Smooth muscle cell (in vitro differentiated cells): ENCODE results near the gene PPP5C. TPM values are rescaled to one million over a fixed set of nuclear protein-coding genes. Genes with fewer than 3 reads are reported as not detected.

Experiments used
- DNase-seq: peaks from one replicate; lab custom pipeline; 2025; ENCODE audit not compliant: unreplicated experiment; lab: John Stamatoyannopoulos, UW
- H2AFZ ChIP-seq: fragments of 200-600 bp; sonication (generic); 2 replicates; pipeline ENCODE4 v1.6.0; 2016; ENCODE audit warnings: antibody characterized with exemption, low read depth, mild to moderate bottlenecking
- H3F3A ChIP-seq: fragments of 200-600 bp; sonication (generic); 2 replicates; pipeline ENCODE4 v1.6.0; 2017; ENCODE audit warnings: antibody characterized with exemption, low read depth
- H3K27ac ChIP-seq: fragments of 200-600 bp; sonication (generic); 2 replicates; pipeline ENCODE4 v1.5.1; 2016; ENCODE audit warnings: low read depth, mild to moderate bottlenecking
- H3K27me3 ChIP-seq: fragments of 200-600 bp; sonication (generic); 2 replicates; pipeline ENCODE4 v1.6.1; 2016; ENCODE audit warnings: low read depth, mild to moderate bottlenecking
- H3K36me3 ChIP-seq: fragments of 200-600 bp; sonication (generic); 2 replicates; pipeline ENCODE4 v1.5.1; 2016; ENCODE audit warnings: low read depth
- H3K4me1 ChIP-seq: fragments of 200-600 bp; sonication (generic); 2 replicates; pipeline ENCODE4 v1.5.1; 2016; ENCODE audit warnings: low read depth
- H3K4me2 ChIP-seq: fragments of 200-600 bp; sonication (generic); 2 replicates; pipeline ENCODE4 v1.6.0; 2016; ENCODE audit warnings: mild to moderate bottlenecking
- H3K4me3 ChIP-seq: fragments of 200-600 bp; sonication (generic); 2 replicates; pipeline ENCODE4 v1.5.1; 2016; ENCODE audit warnings: mild to moderate bottlenecking
- H3K79me2 ChIP-seq: fragments of 200-600 bp; sonication (generic); 2 replicates; pipeline ENCODE4 v1.6.0; 2016; ENCODE audit warnings: low read depth, mild to moderate bottlenecking
- H3K9ac ChIP-seq: fragments of 200-600 bp; sonication (generic); 2 replicates; pipeline ENCODE4 v1.6.0; 2016; ENCODE audit warnings: low read depth
- H3K9me3 ChIP-seq: fragments of 200-600 bp; sonication (generic); replicated peaks from 2 replicates; pipeline ENCODE4 v1.5.1; 2016; ENCODE audit warnings: low read depth
- H4K20me1 ChIP-seq: fragments of 200-600 bp; sonication (generic); 2 replicates; pipeline ENCODE4 v1.6.0; 2016; ENCODE audit warnings: low read depth
- CTCF ChIP-seq: fragments of 200-600 bp; sonication (generic); IDR thresholded peaks from 2 replicates; pipeline ENCODE4 v1.5.1; 2017; ENCODE audit warnings: borderline replicate concordance, mild to moderate bottlenecking, antibody characterized with exemption; ENCODE audit not compliant: insufficient read depth, poor library complexity, severe bottlenecking
- WGBS: methylation state at CpG from one replicate; pipeline ENCODE4 v1.1.7; 2016; ENCODE audit warnings: low lambda C conversion rate; 5-methylcytosine and 5-hydroxymethylcytosine counted together
- polyA plus RNA-seq: library from polyadenylated mRNA; unstranded; fragments of >200 nt; fragmentation: Nextera tagmentation; extraction: Ambion mirVana; gene quantifications from 2 replicates; pipeline ENCODE4 v1.2.1, GENCODE V29; 2016
- total RNA-seq: library from RNA; depleted of rRNA; stranded (reverse); fragments of >200 nt; gene quantifications from 2 replicates; pipeline ENCODE4 v1.2.3, GENCODE V29; 2014

PPP5C gene
- total and polyA plus RNA-seq, 2 experiments from 2014 or later = 44.9 to 57.7 TPM

- no peak overlapping the region for H3K9ac ChIP-seq
- peaks cover 22% of the 10 kb centered on the region for H3K79me2 ChIP-seq
- no peak overlapping the region for H3K4me2 ChIP-seq
These were observed 1.7 kb upstream of the PPP5C start for GRCh38 chr19:46345157-46345556.

GRCh38 chr19:46347572-46347883 is 641 bp downstream of the PPP5C start:
- no peak overlapping the region for H2AFZ ChIP-seq
- H3K79me2 ChIP-seq = peaks cover 39% of the 10 kb centered on the region
- peak overlapping the region; percentile 86 for H3K4me2 ChIP-seq
- no peaks in the 10 kb centered on the region for H3K9me3 ChIP-seq
- no peak overlapping the region for H3K27ac ChIP-seq
- H3K36me3 ChIP-seq = no peaks in the 10 kb centered on the region
- DNase-seq = no peak
- H3F3A ChIP-seq = no peaks in the 10 kb centered on the region
- no peak for TF ChIP-seq CTCF
- H4K20me1 ChIP-seq = peaks cover 47% of the 10 kb centered on the region
- H3K4me3 ChIP-seq = peak overlapping the region; percentile 99
- peaks cover 4% of the 10 kb centered on the region for H3K4me1 ChIP-seq
- H3K9ac ChIP-seq = peak overlapping the region; percentile 88
- WGBS = 5% methylated on average over 2 of the region's 3 CpGs
- H3K27me3 ChIP-seq = no peaks in the 10 kb centered on the region

More at GRCh38 chr19:46345157-46345556, 1.7 kb upstream of the PPP5C start:
- no peak for DNase-seq
- WGBS = 95% methylated on average over 5 of the region's 5 CpGs
- H3K27ac ChIP-seq = no peak overlapping the region
- no peaks in the 10 kb centered on the region for H3F3A ChIP-seq
- TF ChIP-seq CTCF = no peak
- no peak overlapping the region for H2AFZ ChIP-seq
- H3K4me1 ChIP-seq = peaks cover 4% of the 10 kb centered on the region
- H4K20me1 ChIP-seq = peaks cover 23% of the 10 kb centered on the region
- H3K4me3 ChIP-seq = no peak overlapping the region
- H3K27me3 ChIP-seq = no peaks in the 10 kb centered on the region
- no peaks in the 10 kb centered on the region for H3K36me3 ChIP-seq
- H3K9me3 ChIP-seq = no peaks in the 10 kb centered on the region

- Histone ChIP-seq H3K4me1 (peaks cover 4% of the 10 kb centered on the region), H3K27me3 (no peaks in the 10 kb centered on the region), H3K9me3 (no peaks in the 10 kb centered on the region), H3K36me3 (no peaks in the 10 kb centered on the region), H3K4me3 (peak overlapping the region; percentile 99), H3K27ac (no peak overlapping the region), H4K20me1 (peaks cover 52% of the 10 kb centered on the region), H3K9ac (no peak overlapping the region), H3K79me2 (peaks cover 39% of the 10 kb centered on the region), H3K4me2 (peak overlapping the region; percentile 86), H2AFZ (no peak overlapping the region), H3F3A (no peaks in the 10 kb centered on the region)
- TF ChIP-seq CTCF = no peak
- DNase-seq = no peak
- 91% methylated on average over 5 of the region's 5 CpGs for WGBS
These were observed 1.1 kb downstream of the PPP5C start for GRCh38 chr19:46347985-46348384.

GRCh38 chr19:46349311-46349993 is 2.6 kb downstream of the PPP5C start:
- WGBS = 93% methylated on average over 11 of the region's 11 CpGs
- Histone ChIP-seq H3K27me3 (no peaks in the 10 kb centered on the region), H3K27ac (no peak overlapping the region), H3K4me2 (no peak overlapping the region), H3K4me3 (no peak overlapping the region), H3K9me3 (no peaks in the 10 kb centered on the region), H3K79me2 (peaks cover 39% of the 10 kb centered on the region), H3K9ac (no peak overlapping the region), H3K36me3 (no peaks in the 10 kb centered on the region), H2AFZ (no peak overlapping the region), H3K4me1 (peaks cover 4% of the 10 kb centered on the region), H3F3A (no peaks in the 10 kb centered on the region), H4K20me1 (peaks cover 59% of the 10 kb centered on the region)
- DNase-seq = no peak
- TF ChIP-seq CTCF = no peak
